ENCODE measurements around the gene GRK2. TPM values are rescaled to one million over a fixed set of nuclear protein-coding genes. Genes with fewer than 3 reads are reported as not detected.

Gene GRK2
- total RNA-seq, 1 experiment from 2014 or later = 69.8 TPM

GRCh38 chr11:67264877-67265632 lies 1.2 kb upstream of the GRK2 start:
- Mint-ChIP-seq H3K27ac (ENCODE audit: unreplicated experiment) (peak overlapping the region; percentile 66), H3K4me1 (ENCODE audit: low read depth, unreplicated experiment) (peaks cover 38% of the 10 kb centered on the region), H3K9me3 (ENCODE audit: low read depth, unreplicated experiment) (no peaks in the 10 kb centered on the region), H3K4me3 (ENCODE audit: low read depth, unreplicated experiment) (peak overlapping the region; percentile 100), H3K36me3 (ENCODE audit: insufficient read depth, unreplicated experiment) (peaks cover 41% of the 10 kb centered on the region), H3K27me3 (ENCODE audit: unreplicated experiment) (no peaks in the 10 kb centered on the region)
- CTCF ChIA-PET = interaction anchor here (1.3 kb wide), 1 partner anchor 52 kb away, joined by 6 read pairs; no protein-coding TSS in a partner anchor
- intact Hi-C loops (cut with micrococcal nuclease; ENCODE audit: unreplicated experiment) = loop anchor here (10.0 kb wide), 1 partner anchor 120 kb away; no protein-coding TSS in a partner anchor
- TF ChIP-seq CTCF (IDR thresholded peaks at IDR 0.05; ENCODE audit: unreplicated experiment) = no peak
- no TSS peak for BruUV-seq (replicated peaks)
- no peak for DNase-seq

GRCh38 chr11:67265633-67266448 lies 432 bp upstream of the GRK2 start:
- no TSS peak for BruUV-seq (replicated peaks)
- H3K4me1 Mint-ChIP-seq (ENCODE audit: low read depth, unreplicated experiment) = peaks cover 46% of the 10 kb centered on the region
- intact Hi-C loops (cut with micrococcal nuclease; ENCODE audit: unreplicated experiment) = loop anchor here (10.0 kb wide), 1 partner anchor 119 kb away; no protein-coding TSS in a partner anchor
- CTCF ChIA-PET = interaction anchor here (1.3 to 2.4 kb wide), 2 partner anchors 52 kb away, joined by 6 to 24 read pairs; no protein-coding TSS in a partner anchor
- H3K9me3 Mint-ChIP-seq (ENCODE audit: low read depth, unreplicated experiment) = no peaks in the 10 kb centered on the region
- no peaks in the 10 kb centered on the region for H3K27me3 Mint-ChIP-seq (ENCODE audit: unreplicated experiment)
- peak; percentile 71 for TF ChIP-seq CTCF (IDR thresholded peaks at IDR 0.05; ENCODE audit: unreplicated experiment)
- peak overlapping the region; percentile 66 for H3K27ac Mint-ChIP-seq (ENCODE audit: unreplicated experiment)
- H3K36me3 Mint-ChIP-seq (ENCODE audit: insufficient read depth, unreplicated experiment) = peaks cover 46% of the 10 kb centered on the region
- peak overlapping the region; percentile 100 for H3K4me3 Mint-ChIP-seq (ENCODE audit: low read depth, unreplicated experiment)
- peak; percentile 90 for DNase-seq

- H3K27ac Mint-ChIP-seq (ENCODE audit: unreplicated experiment) = peak overlapping the region; percentile 97
- no peaks in the 10 kb centered on the region for H3K27me3 Mint-ChIP-seq (ENCODE audit: unreplicated experiment)
- H3K4me3 Mint-ChIP-seq (ENCODE audit: low read depth, unreplicated experiment) = peak overlapping the region; percentile 100
- no peak for TF ChIP-seq CTCF (IDR thresholded peaks at IDR 0.05; ENCODE audit: unreplicated experiment)
- peaks cover 54% of the 10 kb centered on the region for H3K36me3 Mint-ChIP-seq (ENCODE audit: insufficient read depth, unreplicated experiment)
- peaks cover 37% of the 10 kb centered on the region for H3K4me1 Mint-ChIP-seq (ENCODE audit: low read depth, unreplicated experiment)
- H3K9me3 Mint-ChIP-seq (ENCODE audit: low read depth, unreplicated experiment) = no peaks in the 10 kb centered on the region
- CTCF ChIA-PET = interaction anchor here (0.6 to 2.4 kb wide), 3 partner anchors 50 to 115 kb away, joined by 3 to 24 read pairs (median 3); no protein-coding TSS in a partner anchor
- BruUV-seq (replicated peaks) = no TSS peak
- intact Hi-C loops (cut with micrococcal nuclease; ENCODE audit: unreplicated experiment) = loop anchor here (10.0 kb wide), 1 partner anchor 117 kb away; no protein-coding TSS in a partner anchor
- peak; percentile 30 for DNase-seq
These were observed 1.2 kb downstream of the GRK2 start for GRCh38 chr11:67267188-67268080.

Data from Calu3 (cell line).